ENCODE measurements around the gene STPG3. TPM values are rescaled to one million over a fixed set of nuclear protein-coding genes. Genes with fewer than 3 reads are reported as not detected.
A peak's percentile ranks its signal among the peaks of the same experiment; 100 is the strongest.

The STPG3 gene
- total and polyA plus RNA-seq, 4 donors: not detected

DNA sequence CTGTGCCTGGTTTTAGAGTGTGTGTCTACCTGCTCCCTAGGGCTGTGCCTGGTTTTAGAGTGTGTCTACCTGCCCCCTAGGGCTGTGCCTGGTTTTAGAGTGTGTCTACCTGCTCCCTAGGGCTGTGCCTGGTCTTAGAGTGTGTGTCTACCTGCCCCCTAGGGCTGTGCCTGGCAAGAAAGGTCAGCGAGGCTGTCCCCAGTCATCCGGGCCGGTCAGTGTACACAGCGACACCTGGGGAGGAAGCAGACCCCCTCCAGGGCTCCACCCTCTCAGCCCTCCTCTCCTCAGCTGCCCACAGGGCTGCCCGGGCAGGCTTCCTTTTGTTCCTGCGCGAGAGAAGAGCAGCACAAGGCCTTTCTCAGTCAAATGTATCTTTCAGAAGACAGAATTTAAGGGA lies 46.9 kb downstream of the STPG3 start:
- Histone ChIP-seq H3K36me3 (ENCODE audit: control insufficient read depth in 4 of 4, insufficient read depth in 3 of 4, low read depth in 1 of 4, low read length in 3 of 4) (no peaks in the 10 kb centered on the region), H3K4me3 (ENCODE audit: low read depth in 1 of 3, low read length in 3 of 3) (no peak overlapping the region), H3K27me3 (ENCODE audit: control insufficient read depth in 4 of 4, insufficient read depth in 4 of 4, low read length in 3 of 4) (peaks cover 0 to 3% (median 0%) of the 10 kb centered on the region in 4 donors), H3K4me1 (ENCODE audit: control insufficient read depth in 4 of 4, insufficient read depth in 4 of 4, low read length in 3 of 4) (peaks cover 14 to 69% (median 35%) of the 10 kb centered on the region in 4 donors), H3K9ac (ENCODE audit: low read depth in 1 of 2, low read length in 2 of 2) (no peak overlapping the region), H3K27ac (ENCODE audit: low read depth in 1 of 2, low read length in 2 of 2) (peak overlapping the region in 1 of 2 donors; percentile 54), H3K9me3 (ENCODE audit: control insufficient read depth in 4 of 4, low read length in 3 of 4) (no peaks in the 10 kb centered on the region)
- 64% methylated on average over 7 of the region's 7 CpGs for WGBS
- no peak for DNase-seq (ENCODE audit: low spot score)
- TF ChIP-seq JUND (IDR thresholded peaks at IDR 0.05) (no peak), EGR1 (IDR thresholded peaks at IDR 0.05; ENCODE audit: low read depth in 2 of 2) (no peak), RXRA (IDR thresholded peaks at IDR 0.05) (no peak)

DNA sequence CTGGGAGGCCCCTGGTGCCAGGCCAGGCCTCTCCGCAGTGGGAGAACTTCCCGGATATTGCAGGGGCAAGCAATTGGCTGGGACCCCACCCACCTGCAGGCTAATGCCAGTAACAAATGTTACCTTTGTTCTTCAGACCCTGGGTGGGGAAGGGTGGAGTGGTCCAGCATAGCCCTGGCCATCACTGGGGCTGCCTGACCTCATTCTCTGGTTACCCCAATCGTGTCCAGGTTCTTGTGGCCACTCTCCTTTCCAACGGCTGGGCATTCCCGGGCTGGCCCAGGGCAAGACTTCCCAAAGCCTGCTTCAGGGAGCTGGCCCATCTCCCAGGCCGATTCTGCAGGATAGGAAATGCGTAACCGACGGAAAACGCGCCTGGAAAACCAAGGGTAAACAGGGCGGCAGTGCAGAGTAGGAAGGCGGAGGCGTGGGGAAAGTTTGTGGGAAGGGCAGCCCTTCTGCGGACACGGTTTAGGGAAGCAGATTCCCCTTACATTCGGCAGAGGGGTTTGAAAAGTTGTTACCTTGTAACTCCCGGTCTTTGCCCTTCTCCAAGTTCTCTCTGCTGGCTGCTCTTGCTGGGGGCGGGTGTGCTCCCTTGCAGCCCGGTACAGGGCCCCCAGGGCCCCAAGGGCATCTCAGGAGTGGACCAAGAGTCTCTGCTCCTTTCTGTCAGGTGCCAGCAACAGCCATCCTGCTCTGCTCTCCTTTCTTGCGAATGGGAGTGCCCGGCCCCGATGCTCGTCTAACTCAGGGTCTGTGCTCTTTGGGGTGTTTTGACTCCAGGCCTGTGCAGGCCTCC lies 47.5 kb downstream of the STPG3 start:
- Histone ChIP-seq H3K9me3 (ENCODE audit: control insufficient read depth in 4 of 4, low read length in 3 of 4) (no peaks in the 10 kb centered on the region), H3K27me3 (ENCODE audit: control insufficient read depth in 4 of 4, insufficient read depth in 4 of 4, low read length in 3 of 4) (peaks cover 0 to 3% (median 0%) of the 10 kb centered on the region in 4 donors), H3K36me3 (ENCODE audit: control insufficient read depth in 4 of 4, insufficient read depth in 3 of 4, low read depth in 1 of 4, low read length in 3 of 4) (no peaks in the 10 kb centered on the region), H3K4me3 (ENCODE audit: low read depth in 1 of 3, low read length in 3 of 3) (no peak overlapping the region), H3K9ac (ENCODE audit: low read depth in 1 of 2, low read length in 2 of 2) (no peak overlapping the region), H3K4me1 (ENCODE audit: control insufficient read depth in 4 of 4, insufficient read depth in 4 of 4, low read length in 3 of 4) (peaks cover 14 to 69% (median 37%) of the 10 kb centered on the region in 4 donors), H3K27ac (ENCODE audit: low read depth in 1 of 2, low read length in 2 of 2) (peak overlapping the region; percentile 17 to 54)
- TF ChIP-seq GABPA (IDR thresholded peaks at IDR 0.05 in 1 of 2, conservative IDR thresholded peaks at IDR 0.05 in 1 of 2) (no peak), YY1 (IDR thresholded peaks at IDR 0.05) (no peak), NR2F2 (IDR thresholded peaks at IDR 0.05) (peak; percentile 15), FOXA1 (IDR thresholded peaks at IDR 0.05) (no peak), HNF4G (IDR thresholded peaks at IDR 0.05) (no peak), TAF1 (conservative IDR thresholded peaks at IDR 0.05) (no peak)
- TF ChIP-seq, protein P1, sequence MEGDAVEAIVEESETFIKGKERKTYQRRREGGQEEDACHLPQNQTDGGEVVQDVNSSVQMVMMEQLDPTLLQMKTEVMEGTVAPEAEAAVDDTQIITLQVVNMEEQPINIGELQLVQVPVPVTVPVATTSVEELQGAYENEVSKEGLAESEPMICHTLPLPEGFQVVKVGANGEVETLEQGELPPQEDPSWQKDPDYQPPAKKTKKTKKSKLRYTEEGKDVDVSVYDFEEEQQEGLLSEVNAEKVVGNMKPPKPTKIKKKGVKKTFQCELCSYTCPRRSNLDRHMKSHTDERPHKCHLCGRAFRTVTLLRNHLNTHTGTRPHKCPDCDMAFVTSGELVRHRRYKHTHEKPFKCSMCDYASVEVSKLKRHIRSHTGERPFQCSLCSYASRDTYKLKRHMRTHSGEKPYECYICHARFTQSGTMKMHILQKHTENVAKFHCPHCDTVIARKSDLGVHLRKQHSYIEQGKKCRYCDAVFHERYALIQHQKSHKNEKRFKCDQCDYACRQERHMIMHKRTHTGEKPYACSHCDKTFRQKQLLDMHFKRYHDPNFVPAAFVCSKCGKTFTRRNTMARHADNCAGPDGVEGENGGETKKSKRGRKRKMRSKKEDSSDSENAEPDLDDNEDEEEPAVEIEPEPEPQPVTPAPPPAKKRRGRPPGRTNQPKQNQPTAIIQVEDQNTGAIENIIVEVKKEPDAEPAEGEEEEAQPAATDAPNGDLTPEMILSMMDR (IDR thresholded peaks at IDR 0.05; ENCODE audit: low read depth, low read length, missing input control): no peak
- TF ChIP-seq, protein P2, sequence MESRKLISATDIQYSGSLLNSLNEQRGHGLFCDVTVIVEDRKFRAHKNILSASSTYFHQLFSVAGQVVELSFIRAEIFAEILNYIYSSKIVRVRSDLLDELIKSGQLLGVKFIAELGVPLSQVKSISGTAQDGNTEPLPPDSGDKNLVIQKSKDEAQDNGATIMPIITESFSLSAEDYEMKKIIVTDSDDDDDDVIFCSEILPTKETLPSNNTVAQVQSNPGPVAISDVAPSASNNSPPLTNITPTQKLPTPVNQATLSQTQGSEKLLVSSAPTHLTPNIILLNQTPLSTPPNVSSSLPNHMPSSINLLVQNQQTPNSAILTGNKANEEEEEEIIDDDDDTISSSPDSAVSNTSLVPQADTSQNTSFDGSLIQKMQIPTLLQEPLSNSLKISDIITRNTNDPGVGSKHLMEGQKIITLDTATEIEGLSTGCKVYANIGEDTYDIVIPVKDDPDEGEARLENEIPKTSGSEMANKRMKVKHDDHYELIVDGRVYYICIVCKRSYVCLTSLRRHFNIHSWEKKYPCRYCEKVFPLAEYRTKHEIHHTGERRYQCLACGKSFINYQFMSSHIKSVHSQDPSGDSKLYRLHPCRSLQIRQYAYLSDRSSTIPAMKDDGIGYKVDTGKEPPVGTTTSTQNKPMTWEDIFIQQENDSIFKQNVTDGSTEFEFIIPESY (IDR thresholded peaks at IDR 0.05): no peak
- peak; percentile 29 for DNase-seq (ENCODE audit: low spot score)
- WGBS: 65% methylated on average over 24 of the region's 24 CpGs

DNA sequence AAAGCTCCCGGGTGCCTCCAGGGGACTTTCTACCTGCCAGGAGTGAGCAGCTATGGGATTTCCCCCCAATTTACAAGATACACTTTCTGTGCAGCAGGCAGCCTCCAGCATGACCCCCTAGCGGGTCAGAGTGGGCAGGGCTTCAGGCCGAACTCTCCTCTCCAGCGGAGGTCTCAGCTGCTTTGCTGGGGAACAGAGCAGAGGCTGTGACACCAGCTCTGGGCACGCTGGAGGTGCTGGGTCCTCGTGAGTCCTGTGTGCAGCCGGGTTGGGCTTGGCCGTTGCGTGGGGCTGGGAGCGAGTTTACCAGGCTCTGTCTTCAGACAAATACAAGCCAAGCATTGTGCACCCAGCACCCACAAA lies 48.1 kb downstream of the STPG3 start:
- peaks cover 14 to 66% (median 36%) of the 10 kb centered on the region in 4 donors for H3K4me1 ChIP-seq (ENCODE audit: control insufficient read depth in 4 of 4, insufficient read depth in 4 of 4, low read length in 3 of 4)

More for the DNA sequence above, 48.1 kb downstream of the STPG3 start:
- no peaks in the 10 kb centered on the region for H3K36me3 ChIP-seq (ENCODE audit: control insufficient read depth in 4 of 4, insufficient read depth in 3 of 4, low read depth in 1 of 4, low read length in 3 of 4)
- H3K9ac ChIP-seq (ENCODE audit: low read depth in 1 of 2, low read length in 2 of 2): no peak overlapping the region
- DNase-seq (ENCODE audit: low spot score): peak; percentile 33
- H3K9me3 ChIP-seq (ENCODE audit: control insufficient read depth in 4 of 4, low read length in 3 of 4): no peaks in the 10 kb centered on the region
- TF ChIP-seq EGR1 (IDR thresholded peaks at IDR 0.05; ENCODE audit: low read depth in 2 of 2) (no peak), RXRA (IDR thresholded peaks at IDR 0.05) (no peak), FOXA1 (IDR thresholded peaks at IDR 0.05) (no peak)
- TF ChIP-seq, protein P3, sequence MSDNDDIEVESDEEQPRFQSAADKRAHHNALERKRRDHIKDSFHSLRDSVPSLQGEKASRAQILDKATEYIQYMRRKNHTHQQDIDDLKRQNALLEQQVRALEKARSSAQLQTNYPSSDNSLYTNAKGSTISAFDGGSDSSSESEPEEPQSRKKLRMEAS (IDR thresholded peaks at IDR 0.05): no peak
- WGBS: 42% methylated on average over 10 of the region's 10 CpGs
- no peak overlapping the region for H3K4me3 ChIP-seq (ENCODE audit: low read depth in 1 of 3, low read length in 3 of 3)
- H3K27ac ChIP-seq (ENCODE audit: low read depth in 1 of 2, low read length in 2 of 2): peak overlapping the region in 1 of 2 donors; percentile 54
- H3K27me3 ChIP-seq (ENCODE audit: control insufficient read depth in 4 of 4, insufficient read depth in 4 of 4, low read length in 3 of 4): peaks cover 0 to 3% (median 0%) of the 10 kb centered on the region in 4 donors

Data from liver (tissue), 9 donors.